IPS-15b (cell line): Measurements from ENCODE around the gene SPAG16.

Experiments used
- H3K27me3 ChIP-seq: one replicate; pipeline ENCODE4 v1.6.1; 2013; ENCODE audit warnings: low read length; ENCODE audit not compliant: control insufficient read depth, insufficient read depth
- H3K36me3 ChIP-seq: one replicate; pipeline ENCODE4 v1.6.1; 2013; ENCODE audit warnings: low read length; ENCODE audit not compliant: control insufficient read depth, insufficient read depth
- H3K4me1 ChIP-seq: one replicate; pipeline ENCODE4 v1.6.1; 2013; ENCODE audit warnings: mild to moderate bottlenecking, low read length; ENCODE audit not compliant: control insufficient read depth, insufficient read depth
- H3K4me3 ChIP-seq: one replicate; pipeline ENCODE4 v1.5.1; 2013; ENCODE audit warnings: low read depth, low read length
- H3K9ac ChIP-seq: one replicate; pipeline ENCODE4 v1.6.1; 2013; ENCODE audit warnings: low read depth, mild to moderate bottlenecking, low read length
- H3K9me3 ChIP-seq: one replicate; pipeline ENCODE4 v1.6.1; 2013; ENCODE audit warnings: mild to moderate bottlenecking, low read length; ENCODE audit not compliant: control insufficient read depth, insufficient read depth

The SPAG16 gene

GRCh38 chr2:214117054-214117453 is 832.8 kb downstream of the SPAG16 start:
- no peaks in the 10 kb centered on the region for H3K4me1 ChIP-seq
- no peaks in the 10 kb centered on the region for H3K27me3 ChIP-seq
- no peaks in the 10 kb centered on the region for H3K9me3 ChIP-seq
- no peak overlapping the region for H3K4me3 ChIP-seq
- no peaks in the 10 kb centered on the region for H3K36me3 ChIP-seq
- H3K9ac ChIP-seq = no peak overlapping the region

GRCh38 chr2:214126135-214126534 is 841.9 kb downstream of the SPAG16 start:
- H3K4me1 ChIP-seq = peaks cover 22% of the 10 kb centered on the region
- H3K4me3 ChIP-seq = no peak overlapping the region
- no peaks in the 10 kb centered on the region for H3K9me3 ChIP-seq

GRCh38 chr2:214127170-214127569 is 842.9 kb downstream of the SPAG16 start:
- Histone ChIP-seq H3K4me1 (peaks cover 22% of the 10 kb centered on the region), H3K9ac (no peak overlapping the region), H3K27me3 (no peaks in the 10 kb centered on the region), H3K9me3 (no peaks in the 10 kb centered on the region), H3K4me3 (peak overlapping the region; percentile 3), H3K36me3 (no peaks in the 10 kb centered on the region)

More at GRCh38 chr2:214126135-214126534, 841.9 kb downstream of the SPAG16 start:
- Histone ChIP-seq H3K27me3 (no peaks in the 10 kb centered on the region), H3K36me3 (no peaks in the 10 kb centered on the region), H3K9ac (no peak overlapping the region)

- Histone ChIP-seq H3K9me3 (no peaks in the 10 kb centered on the region), H3K4me3 (no peak overlapping the region), H3K4me1 (peaks cover 22% of the 10 kb centered on the region), H3K9ac (no peak overlapping the region), H3K36me3 (no peaks in the 10 kb centered on the region), H3K27me3 (no peaks in the 10 kb centered on the region)
These were observed 843.3 kb downstream of the SPAG16 start for GRCh38 chr2:214127571-214127970.

GRCh38 chr2:214128040-214128439 is 843.8 kb downstream of the SPAG16 start:
- H3K4me1 ChIP-seq = peaks cover 22% of the 10 kb centered on the region

DNA sequence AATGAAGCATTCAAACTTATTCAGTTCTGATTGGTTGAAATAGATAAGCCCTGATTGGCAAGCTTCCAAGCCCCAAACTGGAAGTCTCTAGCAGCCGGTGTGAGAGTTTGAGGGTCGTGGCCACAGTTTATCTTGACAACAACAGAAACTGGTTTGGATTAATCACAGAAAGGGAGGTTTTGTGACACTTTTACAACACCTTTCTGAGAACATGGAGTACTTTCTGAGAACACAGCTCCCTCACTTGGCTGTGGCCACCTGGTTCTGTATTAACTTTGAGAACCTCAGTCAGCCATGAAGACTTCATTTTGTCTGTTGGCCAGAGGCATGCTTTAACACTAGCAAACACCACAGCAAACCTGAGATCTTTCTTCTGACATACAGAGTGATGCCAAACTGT is 845.9 kb downstream of the SPAG16 start:
- Histone ChIP-seq H3K4me1 (peaks cover 20% of the 10 kb centered on the region), H3K27me3 (no peaks in the 10 kb centered on the region), H3K4me3 (no peak overlapping the region), H3K36me3 (no peaks in the 10 kb centered on the region), H3K9ac (no peak overlapping the region), H3K9me3 (no peaks in the 10 kb centered on the region)

More at GRCh38 chr2:214128040-214128439, 843.8 kb downstream of the SPAG16 start:
- Histone ChIP-seq H3K9ac (no peak overlapping the region), H3K9me3 (no peaks in the 10 kb centered on the region), H3K4me3 (no peak overlapping the region), H3K36me3 (no peaks in the 10 kb centered on the region), H3K27me3 (no peaks in the 10 kb centered on the region)

- Histone ChIP-seq H3K9me3 (no peaks in the 10 kb centered on the region), H3K36me3 (no peaks in the 10 kb centered on the region), H3K27me3 (no peaks in the 10 kb centered on the region), H3K4me1 (peaks cover 3% of the 10 kb centered on the region), H3K4me3 (no peak overlapping the region), H3K9ac (no peak overlapping the region)
These were observed 851.7 kb downstream of the SPAG16 start for GRCh38 chr2:214135966-214136365.

DNA sequence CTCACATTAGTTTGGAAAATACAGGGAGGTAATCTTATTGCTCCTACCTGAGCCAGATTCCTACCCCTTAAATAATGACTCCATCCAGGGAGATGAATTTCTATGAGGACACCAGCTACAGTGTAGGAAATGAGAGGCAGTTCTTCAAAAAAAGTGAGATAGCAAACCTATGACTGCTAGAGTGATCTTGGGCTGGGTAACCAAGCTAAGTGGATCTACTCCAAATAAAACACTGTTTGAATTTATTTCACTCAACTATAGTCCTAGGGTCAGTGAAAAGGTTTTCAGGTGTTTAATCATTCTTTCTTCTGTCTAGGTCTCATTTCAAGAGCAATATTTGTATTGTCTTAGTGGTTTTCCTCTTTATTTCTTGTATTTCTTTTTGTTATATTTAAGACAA is 854.5 kb downstream of the SPAG16 start:
- Histone ChIP-seq H3K9me3 (no peaks in the 10 kb centered on the region), H3K36me3 (no peaks in the 10 kb centered on the region), H3K27me3 (no peaks in the 10 kb centered on the region), H3K9ac (no peak overlapping the region), H3K4me3 (no peak overlapping the region), H3K4me1 (peaks cover 3% of the 10 kb centered on the region)

DNA sequence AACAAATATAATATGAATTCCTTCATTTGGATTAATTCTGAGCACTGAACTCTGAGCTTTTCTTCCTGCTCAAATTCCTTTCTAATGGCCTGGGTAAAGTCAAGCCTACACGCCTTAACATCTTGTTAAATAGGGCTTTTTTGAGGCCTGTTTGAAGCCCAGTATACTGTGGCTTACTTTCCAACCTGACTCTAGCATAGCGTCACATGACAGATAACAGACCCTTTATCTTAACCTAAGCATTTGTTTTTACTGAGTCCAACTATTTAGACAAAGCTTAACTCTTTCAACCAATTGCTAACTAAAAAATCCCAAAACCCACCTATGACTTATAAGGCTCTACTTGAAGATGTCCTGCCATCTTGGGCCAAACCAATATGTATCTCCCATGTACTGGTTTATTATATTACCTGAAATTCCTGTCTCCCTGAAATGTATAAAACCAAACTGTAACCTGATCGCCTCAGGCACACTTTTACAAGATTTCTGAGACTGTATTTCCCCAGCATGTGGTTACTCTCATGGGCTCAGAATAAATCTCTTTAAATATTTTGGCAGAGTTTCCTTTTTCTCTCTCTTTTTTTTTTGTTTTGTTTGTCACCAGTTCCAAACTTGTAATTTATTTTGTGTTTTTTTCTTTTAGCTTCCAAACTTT is 855.5 kb downstream of the SPAG16 start:
- no peaks in the 10 kb centered on the region for H3K9me3 ChIP-seq
- H3K9ac ChIP-seq = no peak overlapping the region
- no peaks in the 10 kb centered on the region for H3K27me3 ChIP-seq
- peaks cover 3% of the 10 kb centered on the region for H3K4me1 ChIP-seq
- no peaks in the 10 kb centered on the region for H3K36me3 ChIP-seq
- no peak overlapping the region for H3K4me3 ChIP-seq

DNA sequence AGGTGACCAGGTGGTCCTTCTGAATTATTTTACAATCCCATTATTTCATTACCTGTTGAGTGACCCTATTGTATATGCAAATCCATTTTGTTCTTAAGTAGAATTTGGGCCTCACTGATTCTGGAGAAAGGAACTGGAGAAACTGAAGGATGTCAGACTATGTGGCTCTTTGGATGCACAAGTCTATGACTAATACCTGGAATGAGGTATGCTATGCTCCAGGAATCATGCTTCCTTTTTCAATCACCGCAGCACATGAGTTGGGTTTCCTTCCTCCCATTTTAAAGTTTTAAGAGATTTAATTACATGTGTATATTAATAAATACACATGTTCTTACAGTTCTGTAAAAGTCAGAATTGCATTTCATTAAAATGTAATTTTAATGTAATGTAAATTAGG is 872.7 kb downstream of the SPAG16 start:
- Histone ChIP-seq H3K36me3 (no peaks in the 10 kb centered on the region), H3K27me3 (no peaks in the 10 kb centered on the region), H3K9me3 (no peaks in the 10 kb centered on the region), H3K4me1 (no peaks in the 10 kb centered on the region), H3K4me3 (no peak overlapping the region), H3K9ac (no peak overlapping the region)

GRCh38 chr2:214158851-214159250 is 874.6 kb downstream of the SPAG16 start:
- H3K9me3 ChIP-seq = no peaks in the 10 kb centered on the region
- no peak overlapping the region for H3K9ac ChIP-seq
- H3K27me3 ChIP-seq = no peaks in the 10 kb centered on the region
- H3K36me3 ChIP-seq = no peaks in the 10 kb centered on the region
- H3K4me1 ChIP-seq = no peaks in the 10 kb centered on the region
- no peak overlapping the region for H3K4me3 ChIP-seq

GRCh38 chr2:214169281-214169680 is 885.0 kb downstream of the SPAG16 start:
- Histone ChIP-seq H3K36me3 (no peaks in the 10 kb centered on the region), H3K4me1 (no peaks in the 10 kb centered on the region), H3K4me3 (no peak overlapping the region), H3K9me3 (no peaks in the 10 kb centered on the region), H3K27me3 (no peaks in the 10 kb centered on the region), H3K9ac (no peak overlapping the region)
